ENCODE data around the gene SLFNL1.

The SLFNL1 gene

DNA sequence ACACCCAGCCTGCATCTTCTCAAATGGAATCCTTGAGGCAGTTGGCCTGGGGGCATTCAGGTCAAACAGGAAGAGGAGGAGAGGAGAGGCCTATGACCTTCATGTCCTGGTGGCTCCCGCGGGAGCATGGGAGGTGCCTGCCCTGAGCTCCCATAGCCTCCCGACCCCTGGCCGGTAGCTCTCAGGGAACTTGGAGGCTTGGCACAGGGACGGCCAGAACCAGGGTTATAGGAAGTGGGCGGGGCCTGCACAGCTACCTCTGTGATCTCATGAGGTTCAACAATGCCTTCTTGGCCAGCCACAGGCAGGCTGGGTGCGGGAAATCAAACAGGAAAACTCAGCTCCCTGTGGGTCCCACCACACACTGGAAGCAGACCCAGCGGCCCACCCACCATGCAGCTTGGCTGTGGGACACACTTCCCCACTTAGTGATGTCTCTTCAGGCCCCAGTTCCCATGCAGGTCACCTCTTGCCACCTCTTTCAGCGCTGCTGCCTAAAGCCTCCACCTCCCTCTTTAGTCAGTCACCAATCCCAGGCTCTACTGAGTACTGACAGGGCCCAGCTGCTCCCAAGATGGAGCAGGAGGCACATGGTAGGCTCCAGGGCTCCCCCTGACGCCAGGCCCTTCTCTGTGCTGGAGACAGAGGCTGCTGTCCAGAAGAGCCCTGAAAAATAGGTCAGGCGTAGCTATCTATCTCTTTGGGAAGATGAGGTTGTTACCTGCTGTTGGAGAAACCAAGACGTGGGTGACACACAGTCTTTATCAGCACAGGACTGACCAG lies at the start of gene SLFNL1:
TSS of gene SLFNL1 (minus strand) at position 200 of the 783 bp plus-strand sequence. CDS start 1,065 bp downstream, outside the sequence.
- TF ChIP-seq POLR2A (IDR thresholded peaks at IDR 0.05; ENCODE audit: low read length) (no peak), GATA1 (IDR thresholded peaks at IDR 0.05; ENCODE audit: low read depth, low read length) (no peak)
- DNase-seq = no peak

DNA sequence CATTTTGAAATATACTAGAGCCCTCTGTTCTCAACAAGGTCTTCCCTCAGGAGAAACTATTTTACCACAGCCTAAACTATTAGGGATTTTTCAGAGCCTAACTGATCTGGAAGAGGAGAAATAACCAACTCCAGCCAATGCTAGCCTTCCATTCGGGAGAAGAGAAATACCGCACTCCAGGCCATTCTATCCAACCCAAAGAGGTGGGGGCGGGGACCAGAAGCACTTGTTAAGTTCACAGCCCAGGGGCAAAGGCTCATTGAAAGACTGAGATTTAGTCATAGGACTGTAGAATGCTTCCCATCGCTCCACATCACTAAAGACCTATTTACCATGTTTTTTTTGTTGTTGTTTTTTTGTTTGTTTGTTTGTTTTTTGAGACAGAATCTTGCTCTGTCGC lies 35.4 kb upstream of the SLFNL1 start:
- DNase-seq = no peak
- no peak for TF ChIP-seq GATA1 (IDR thresholded peaks at IDR 0.05; ENCODE audit: low read depth, low read length)
- no peak for TF ChIP-seq POLR2A (IDR thresholded peaks at IDR 0.05; ENCODE audit: low read length)

DNA sequence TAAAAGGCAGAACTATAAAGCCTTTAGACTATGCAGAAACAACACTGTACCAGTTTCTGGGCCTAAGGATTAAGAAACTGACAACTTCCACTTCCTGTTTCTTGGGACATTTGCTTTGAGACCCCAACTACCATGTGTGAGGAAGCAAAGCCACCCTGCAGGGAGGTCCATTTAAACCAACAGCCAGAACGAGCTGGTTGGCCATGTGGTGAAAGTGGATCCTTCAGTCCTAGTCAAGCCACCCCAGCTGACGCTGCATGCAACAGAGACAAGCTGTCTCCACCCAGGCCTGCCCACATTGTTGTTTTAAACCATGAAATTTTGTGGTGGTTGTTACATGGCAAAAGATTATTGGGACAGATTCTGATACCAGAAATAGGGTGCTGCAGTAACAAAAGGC lies 31.8 kb upstream of the SLFNL1 start:
- no peak for DNase-seq
- no peak for TF ChIP-seq POLR2A (IDR thresholded peaks at IDR 0.05; ENCODE audit: low read length)
- no peak for TF ChIP-seq GATA1 (IDR thresholded peaks at IDR 0.05; ENCODE audit: low read depth, low read length)

DNA sequence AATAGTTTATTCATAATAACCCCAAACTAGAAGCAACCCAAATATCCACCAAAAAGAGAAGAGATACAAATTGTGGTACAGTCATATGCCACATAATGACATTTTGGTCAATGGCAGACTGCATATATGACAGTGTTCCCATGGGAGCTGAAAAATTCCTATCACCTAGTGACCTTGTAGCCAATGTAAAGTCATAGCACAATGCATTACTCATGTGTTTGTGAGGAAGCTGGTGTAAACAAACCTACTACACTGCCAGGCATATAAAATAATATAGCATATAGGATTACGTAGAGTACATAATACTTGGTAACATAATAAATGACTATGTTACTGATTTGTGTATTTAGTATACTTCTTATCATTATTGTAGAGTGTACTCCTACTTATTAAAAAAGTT lies 29.5 kb upstream of the SLFNL1 start:
- no peak for DNase-seq
- TF ChIP-seq POLR2A (IDR thresholded peaks at IDR 0.05; ENCODE audit: low read length) = no peak
- no peak for TF ChIP-seq GATA1 (IDR thresholded peaks at IDR 0.05; ENCODE audit: low read depth, low read length)

DNA sequence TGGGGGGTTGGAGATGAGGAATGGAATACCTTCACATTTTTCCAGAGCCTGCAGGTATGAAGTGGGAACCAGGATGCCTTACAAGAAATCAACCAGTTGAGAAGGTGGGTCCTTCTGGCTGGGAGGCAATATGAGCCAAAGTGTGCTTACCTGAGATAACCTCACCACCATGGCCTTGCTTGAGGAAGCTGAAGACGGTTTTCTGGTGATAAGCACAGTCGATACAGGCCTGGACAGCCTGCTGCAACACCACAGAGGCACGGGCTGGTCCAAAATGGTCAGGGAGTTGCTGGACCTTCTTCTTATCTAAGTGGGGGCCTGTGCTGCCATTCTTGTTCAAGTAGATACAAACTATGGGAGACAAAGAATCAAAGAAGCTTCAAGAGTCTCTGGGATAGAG lies 27.0 kb upstream of the SLFNL1 start:
- DNase-seq = peak in 1 of 2 experiments; percentile 26
- no peak for TF ChIP-seq GATA1 (IDR thresholded peaks at IDR 0.05; ENCODE audit: low read depth, low read length)
- no peak for TF ChIP-seq POLR2A (IDR thresholded peaks at IDR 0.05; ENCODE audit: low read length)

DNA sequence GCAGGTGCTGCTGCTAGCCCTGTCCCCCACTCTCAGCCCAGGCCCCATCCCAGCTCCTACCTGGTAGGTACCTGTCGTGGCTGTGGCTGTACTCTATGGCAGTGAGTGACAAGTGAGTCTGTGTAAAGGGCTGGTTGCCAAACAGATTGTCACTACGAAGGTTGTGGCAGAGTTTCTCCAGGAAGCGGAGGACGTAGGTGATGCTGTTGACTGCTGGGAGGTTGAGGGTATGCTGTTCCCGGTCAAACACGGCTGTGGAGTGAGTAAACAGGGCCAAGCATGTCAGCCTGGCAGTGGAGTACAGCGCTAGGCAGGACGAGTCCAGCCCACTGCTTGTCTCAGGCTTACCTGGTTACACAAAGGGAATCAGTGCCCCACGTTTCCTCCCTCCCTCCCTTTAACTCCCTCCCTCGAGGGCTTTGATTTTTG lies 24.8 kb upstream of the SLFNL1 start:
- TF ChIP-seq GATA1 (IDR thresholded peaks at IDR 0.05; ENCODE audit: low read depth, low read length) = no peak
- no peak for TF ChIP-seq POLR2A (IDR thresholded peaks at IDR 0.05; ENCODE audit: low read length)
- DNase-seq = no peak

DNA sequence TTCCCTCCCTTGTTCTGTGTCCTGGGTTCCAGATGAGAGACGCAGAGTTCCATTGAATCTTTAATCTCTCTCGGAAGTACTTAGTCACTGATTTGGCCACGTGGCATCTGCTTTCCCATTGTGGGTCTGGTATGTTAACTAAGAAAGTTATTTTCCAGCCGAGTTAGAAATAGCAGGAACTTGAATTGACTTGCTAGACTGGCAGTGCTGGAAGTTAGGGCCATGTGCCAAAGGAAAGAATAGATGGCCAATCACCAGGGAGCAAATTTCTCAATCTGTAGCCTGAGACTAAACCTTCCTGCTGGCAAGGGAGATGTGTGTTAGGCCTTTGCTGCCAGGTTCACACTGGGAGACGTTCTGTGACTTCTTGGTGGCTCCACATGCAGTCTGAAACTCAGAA lies 24.2 kb upstream of the SLFNL1 start:
- no peak for DNase-seq
- no peak for TF ChIP-seq POLR2A (IDR thresholded peaks at IDR 0.05; ENCODE audit: low read length)
- TF ChIP-seq GATA1 (IDR thresholded peaks at IDR 0.05; ENCODE audit: low read depth, low read length) = no peak

DNA sequence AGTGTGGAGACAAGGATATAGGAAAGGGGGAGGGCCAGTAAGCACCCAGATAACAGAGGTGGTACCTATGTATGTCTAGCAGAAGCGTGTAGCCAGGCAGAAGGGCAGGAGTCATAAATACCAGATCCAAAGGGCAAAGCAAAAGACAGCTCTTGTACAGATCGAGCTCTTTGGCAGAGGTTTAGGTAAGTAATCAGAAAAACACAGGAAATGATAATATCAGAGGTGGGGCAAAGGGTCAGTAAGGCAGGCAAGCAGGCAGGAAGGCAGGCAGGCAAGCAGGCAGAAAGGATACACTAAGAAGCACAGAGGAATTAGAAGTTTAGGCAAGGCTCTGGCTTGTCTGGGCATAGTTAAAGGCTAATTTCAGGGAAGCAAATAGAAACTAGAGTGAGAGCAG lies 22.7 kb upstream of the SLFNL1 start:
- DNase-seq = no peak
- TF ChIP-seq GATA1 (IDR thresholded peaks at IDR 0.05; ENCODE audit: low read depth, low read length) (no peak), POLR2A (IDR thresholded peaks at IDR 0.05; ENCODE audit: low read length) (no peak)

DNA sequence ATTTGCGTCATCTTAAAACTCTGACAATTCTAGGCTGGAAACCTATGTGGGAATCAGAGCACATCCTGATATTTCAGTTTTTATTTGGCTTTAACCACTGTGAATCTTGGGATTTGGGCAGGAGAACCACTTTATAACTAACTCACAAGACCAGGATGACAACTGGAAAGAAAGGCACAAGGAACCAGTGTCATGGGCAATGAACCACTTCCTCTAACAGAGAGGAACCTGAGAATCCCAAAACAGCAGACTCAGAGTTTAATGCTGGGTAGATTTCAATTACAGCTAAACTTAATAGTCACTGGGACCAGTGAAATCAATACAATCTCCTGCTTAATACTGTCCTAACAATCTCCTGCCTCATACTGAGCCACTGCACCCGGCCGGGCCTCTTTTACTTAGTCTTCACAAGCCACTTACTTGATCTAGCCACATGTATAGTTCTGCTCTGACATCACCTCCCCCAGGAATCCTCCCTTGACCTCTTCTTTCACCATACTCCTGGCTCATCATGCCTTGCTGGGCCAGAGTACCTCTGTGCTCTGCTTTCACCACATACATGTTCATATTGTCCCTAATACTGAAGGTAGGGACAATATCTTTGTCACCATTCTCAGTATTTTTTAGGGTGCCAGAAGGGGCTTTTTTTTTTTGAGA lies 20.2 kb upstream of the SLFNL1 start:
- no peak for DNase-seq
- TF ChIP-seq GATA1 (IDR thresholded peaks at IDR 0.05; ENCODE audit: low read depth, low read length) (no peak), POLR2A (IDR thresholded peaks at IDR 0.05; ENCODE audit: low read length) (no peak)

DNA sequence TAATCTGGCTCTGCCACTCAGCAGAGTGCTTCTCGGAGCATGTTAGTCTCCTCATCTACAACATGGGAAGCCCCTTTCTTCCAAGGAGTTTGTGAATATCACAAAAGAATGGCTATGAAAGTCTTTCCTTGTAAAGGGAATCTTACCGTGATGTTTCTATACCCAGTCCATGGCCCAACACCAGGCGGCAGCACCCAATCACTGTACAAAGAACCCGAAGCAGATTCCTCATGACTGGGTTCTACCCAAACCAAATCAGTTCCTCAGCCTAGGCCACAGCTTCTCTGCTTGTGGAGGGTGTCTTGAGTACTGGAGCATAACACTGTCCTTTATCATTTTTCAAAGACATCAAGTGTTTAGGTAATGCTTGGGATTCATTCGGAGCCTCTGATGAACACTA lies 16.6 kb upstream of the SLFNL1 start:
- DNase-seq = no peak
- TF ChIP-seq POLR2A (IDR thresholded peaks at IDR 0.05; ENCODE audit: low read length) (no peak), GATA1 (IDR thresholded peaks at IDR 0.05; ENCODE audit: low read depth, low read length) (no peak)

DNA sequence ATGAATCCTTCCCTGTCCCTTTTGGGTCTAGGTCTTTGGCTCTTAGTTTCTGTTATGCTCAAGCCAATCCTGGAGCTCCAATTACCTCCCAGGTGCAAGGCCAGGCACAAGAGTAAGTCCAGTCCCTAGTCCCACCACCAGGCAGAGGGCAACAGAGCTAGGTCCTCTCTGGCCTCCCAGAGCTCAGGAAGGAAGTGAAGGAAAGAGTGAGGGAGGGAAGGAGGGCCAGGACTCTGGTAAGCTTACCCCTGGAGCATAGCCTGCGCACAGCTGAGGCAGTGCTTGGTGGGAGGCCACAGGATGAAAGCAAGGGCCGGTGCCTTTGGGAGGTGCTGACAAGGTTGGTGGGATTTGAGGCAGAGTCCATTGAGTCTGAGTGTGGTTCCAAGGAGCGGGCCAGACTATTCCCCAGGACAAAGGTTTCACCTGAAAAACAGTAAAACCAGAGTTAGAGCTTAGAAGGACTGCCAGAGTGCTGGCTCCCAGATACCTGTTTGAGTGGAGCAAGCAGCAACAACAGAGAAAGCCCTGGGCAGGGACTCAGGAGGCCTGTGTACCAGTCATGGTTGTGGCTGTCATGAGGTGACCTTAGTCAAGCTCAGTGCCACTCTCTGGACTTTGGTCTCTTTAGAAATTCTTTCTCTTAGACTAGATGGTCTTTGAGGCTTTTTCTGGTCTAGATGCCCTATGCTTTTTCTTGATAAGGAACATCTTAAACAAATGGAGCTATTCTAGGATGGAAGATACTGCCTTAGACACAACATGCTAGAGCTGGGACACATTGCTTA lies 15.8 kb upstream of the SLFNL1 start:
- TF ChIP-seq GATA1 (IDR thresholded peaks at IDR 0.05; ENCODE audit: low read depth, low read length) = no peak
- TF ChIP-seq POLR2A (IDR thresholded peaks at IDR 0.05; ENCODE audit: low read length) = no peak
- no peak for DNase-seq

DNA sequence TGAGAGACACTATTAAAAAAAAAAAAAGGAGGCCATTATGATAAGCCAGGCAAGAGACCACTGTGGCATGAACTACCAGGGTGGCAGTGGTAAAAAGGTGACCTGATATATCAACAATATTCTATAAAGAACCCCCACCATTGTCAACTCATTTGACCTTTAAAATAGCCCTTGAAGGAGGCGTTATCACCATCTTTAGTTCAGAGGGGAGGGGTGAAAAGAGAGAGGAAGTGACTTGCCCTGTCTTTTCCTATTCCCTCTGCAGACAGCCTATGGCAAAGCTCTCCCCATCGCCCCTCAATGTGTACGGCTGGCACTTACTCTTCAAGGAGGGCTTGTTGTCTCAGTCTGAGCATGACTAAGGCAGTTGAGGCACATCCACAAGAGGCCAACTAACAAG lies 11.7 kb upstream of the SLFNL1 start:
- peak in 1 of 2 experiments; percentile 10 for DNase-seq
- TF ChIP-seq POLR2A (IDR thresholded peaks at IDR 0.05; ENCODE audit: low read length) (no peak), GATA1 (IDR thresholded peaks at IDR 0.05; ENCODE audit: low read depth, low read length) (no peak)

DNA sequence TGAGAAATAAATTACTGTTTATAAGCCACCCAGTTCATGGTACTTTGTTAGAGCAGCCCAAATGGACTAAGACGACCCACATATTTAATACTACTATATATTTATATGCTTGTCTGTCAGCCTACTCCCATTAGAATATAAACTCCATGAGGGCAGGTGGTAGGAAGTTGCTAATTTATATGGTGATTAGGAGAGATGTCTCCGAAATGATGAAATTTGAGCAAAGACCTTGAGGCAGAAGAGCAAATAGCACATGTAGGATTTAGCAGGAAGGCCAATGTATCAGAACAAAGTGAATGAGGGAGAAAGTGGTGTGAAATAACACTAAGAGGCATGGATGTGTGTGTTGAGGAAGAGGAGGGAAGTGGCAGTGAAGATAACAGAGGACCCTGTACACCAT lies 10.6 kb upstream of the SLFNL1 start:
- no peak for DNase-seq
- no peak for TF ChIP-seq POLR2A (IDR thresholded peaks at IDR 0.05; ENCODE audit: low read length)
- TF ChIP-seq GATA1 (IDR thresholded peaks at IDR 0.05; ENCODE audit: low read depth, low read length) = no peak

Measured in erythroblast (primary cell).